HCT116 (cell line): ENCODE measurements around the gene KISS1R. TPM values are rescaled to one million over a fixed set of nuclear protein-coding genes. Genes with fewer than 3 reads are reported as not detected.

Source experiments
- ATAC-seq: fragments of 200-7000 bp; cut with Tn5 transposase; 2 replicates; pipeline ENCODE4 v1.9.1; 2020; ENCODE audit warnings: mild to moderate bottlenecking, moderate library complexity
- BruUV-seq: library from RNA; stranded (reverse); fragments of 400-500 nt; replicated peaks from 2 replicates; lab custom pipeline; 2021; lab: Mats Ljungman, UMichigan
- CTCF ChIA-PET: fragments of 300-600 bp; sonication (Branson Sonifier 250); formaldehyde crosslinking; loops from one replicate; lab custom pipeline; 2021; ENCODE audit warnings: antibody characterized with exemption; lab: Charles Lee
- POLR2A ChIA-PET: fragments of 300-600, 350-600 bp; sonication (Branson Sonifier 250); formaldehyde crosslinking; loops from one replicate; lab custom pipeline; 2021; ENCODE audit warnings: antibody characterized with exemption; lab: Charles Lee
- RAD21 ChIA-PET, 2 experiments: fragments of 300-600 bp; sonication (Branson Sonifier 250); formaldehyde crosslinking; loops; one replicate each; lab custom pipeline; 2023; ENCODE audit warnings: low total read pairs in 2 of 2; ENCODE audit not compliant: uncharacterized antibody in 2 of 2, unreplicated experiment in 2 of 2, low non-redundant PET in 1 of 2; lab: Charles Lee
- DNase-seq: peaks from one replicate; pipeline ENCODE4 v3.0.0-alpha.2; 2010; ENCODE audit warnings: low read depth, low spot score
- H2AFZ ChIP-seq: fragments of 200-600 bp; shearing (Covaris generic), sonication (generic); 2 replicates; pipeline ENCODE4 v1.6.1; 2017; ENCODE audit warnings: low read depth, mixed run types, mixed read lengths, antibody characterized with exemption, low read length; ENCODE audit not compliant: poor library complexity, severe bottlenecking
- H3K27ac ChIP-seq: 2 replicates; pipeline ENCODE4 v1.5.1; 2012; ENCODE audit warnings: low read depth, low read length
- H3K27me3 ChIP-seq: fragments of 200-600 bp; sonication (generic); 2 replicates; pipeline ENCODE4 v1.6.1; 2016; ENCODE audit warnings: mixed run types, low read length, mixed read lengths; ENCODE audit not compliant: insufficient read depth
- H3K36me3 ChIP-seq, 2 experiments: fragments of 200-500 bp in 1 of 2; fragments of 200-600 bp in 1 of 2; sonication (Bioruptor generic) in 1 of 2; sonication (generic) in 1 of 2; 2 replicates each; pipeline versions ENCODE4 v1.5.1 to v1.6.1; 2014 to 2016; ENCODE audit warnings: low read length in 2 of 2, inconsistent platforms in 1 of 2, mixed read lengths in 1 of 2, mixed run types in 1 of 2; ENCODE audit not compliant: insufficient read depth in 2 of 2, control insufficient read depth in 1 of 2
- H3K4me1 ChIP-seq, 2 experiments: fragments of 200-600 bp in 1 of 2; sonication (generic) in 1 of 2; 2 replicates each; pipeline versions ENCODE4 v1.5.1 to v1.6.1; 2012 to 2017; ENCODE audit warnings: low read length in 2 of 2, inconsistent platforms in 1 of 2, mild to moderate bottlenecking in 1 of 2, mixed read lengths in 1 of 2, mixed run types in 1 of 2, moderate library complexity in 1 of 2; ENCODE audit not compliant: insufficient read depth in 2 of 2, control insufficient read depth in 1 of 2
- H3K4me2 ChIP-seq: fragments of 200-600 bp; sonication (generic); 2 replicates; pipeline ENCODE4 v1.6.1; 2017; ENCODE audit warnings: mixed run types, low read length, mixed read lengths
- H3K4me3 ChIP-seq, 2 experiments: fragments of 200-600 bp in 1 of 2; sonication (generic) in 1 of 2; replicated peaks in 1 of 2; 2 replicates each; pipeline ENCODE4 v1.5.1; 2011 to 2016; ENCODE audit warnings: low read length in 2 of 2, control low read depth in 1 of 2, low read depth in 1 of 2, mild to moderate bottlenecking in 1 of 2, mixed read lengths in 1 of 2, mixed run types in 1 of 2
- H3K79me2 ChIP-seq: fragments of 200-600 bp; sonication (generic); 2 replicates; pipeline ENCODE4 v1.6.1; 2017; ENCODE audit warnings: mild to moderate bottlenecking, mixed run types, low read length, moderate library complexity, mixed read lengths; ENCODE audit not compliant: insufficient read depth
- H3K9ac ChIP-seq: fragments of 200-600 bp; sonication (generic); 2 replicates; pipeline ENCODE4 v1.6.1; 2016; ENCODE audit warnings: low read length, mixed read lengths
- H3K9me2 ChIP-seq: fragments of 200-600 bp; sonication (generic), shearing (Covaris generic); 2 replicates; pipeline ENCODE4 v1.6.1; 2017; ENCODE audit warnings: mixed run types, mild to moderate bottlenecking, moderate library complexity; ENCODE audit not compliant: insufficient read depth
- H3K9me3 ChIP-seq, 2 experiments: fragments of 200-500 bp in 1 of 2; fragments of 200-600 bp in 1 of 2; sonication (Bioruptor generic) in 1 of 2; sonication (generic) in 1 of 2; 2 replicates each; pipeline ENCODE4 v1.6.1; 2014 to 2017; ENCODE audit warnings: low read length in 2 of 2, mixed read lengths in 2 of 2, inconsistent platforms in 1 of 2, low read depth in 1 of 2, mild to moderate bottlenecking in 1 of 2, mixed run types in 1 of 2, moderate library complexity in 1 of 2; ENCODE audit not compliant: control insufficient read depth in 1 of 2, insufficient read depth in 1 of 2
- H4K20me1 ChIP-seq: fragments of 200-600 bp; sonication (generic), shearing (Covaris generic); 2 replicates; pipeline ENCODE4 v1.6.1; 2017; ENCODE audit warnings: mixed run types, mild to moderate bottlenecking, moderate library complexity; ENCODE audit not compliant: insufficient read depth
- ATF3 ChIP-seq: IDR thresholded peaks from 2 replicates; pipeline ENCODE4 v1.6.1; 2012
- CEBPB ChIP-seq: IDR thresholded peaks from 2 replicates; pipeline ENCODE4 v1.6.1; 2012; ENCODE audit warnings: low read depth
- ELF1 ChIP-seq: IDR thresholded peaks from 2 replicates; pipeline ENCODE4 v1.6.1; 2012; ENCODE audit warnings: low read depth, borderline replicate concordance
- FOSL1 ChIP-seq: IDR thresholded peaks from 2 replicates; pipeline ENCODE4 v1.6.1; 2012; ENCODE audit warnings: low read depth
- POLR2A ChIP-seq: IDR thresholded peaks from 2 replicates; pipeline ENCODE4 v1.7.0; 2011; ENCODE audit warnings: borderline replicate concordance; ENCODE audit not compliant: insufficient read depth, insufficient read length; ENCODE audit errors: extremely low read depth
- POLR2AphosphoS5 ChIP-seq: IDR thresholded peaks from 2 replicates; pipeline ENCODE4 v1.6.1; 2011; ENCODE audit warnings: mild to moderate bottlenecking, low read depth, low read length, moderate library complexity
- RAD21 ChIP-seq: IDR thresholded peaks from 2 replicates; pipeline ENCODE4 v1.6.1; 2012; ENCODE audit warnings: low read depth, mild to moderate bottlenecking
- SP1 ChIP-seq: IDR thresholded peaks from 2 replicates; pipeline ENCODE4 v1.6.1; 2012; ENCODE audit warnings: low read depth
- YY1 ChIP-seq: IDR thresholded peaks from 2 replicates; pipeline ENCODE4 v1.6.1; 2011; ENCODE audit warnings: low read length, low read depth, moderate library complexity, mild to moderate bottlenecking; ENCODE audit not compliant: insufficient replicate concordance; ENCODE audit errors: extremely low read depth
- ZFX ChIP-seq: fragments of 450-650 bp; IDR thresholded peaks from 2 replicates; pipeline ENCODE4 v1.6.1; 2017
- intact Hi-C: fragments of 100-400 bp; cut with micrococcal nuclease; formaldehyde crosslinking; loops from 2 replicates; pipeline ENCODE4 v1.10.0; 2022
- total RNA-seq: library from RNA; stranded (reverse); gene quantifications from one replicate; pipeline ENCODE4 v1.2.1, GENCODE V29; 2021; ENCODE audit not compliant: unreplicated experiment
- TF ChIP-seq, protein P1 (sequence below), 3 experiments: fragments of 200-600 bp in 1 of 3; sonication (generic) in 1 of 3; IDR thresholded peaks in 2 of 3; conservative IDR thresholded peaks in 1 of 3; 2 replicates each; pipeline ENCODE4 v1.5.1; 2012 to 2017; ENCODE audit warnings: low read depth in 2 of 3, low read length in 2 of 3, antibody characterized with exemption in 1 of 3, borderline replicate concordance in 1 of 3, control low read depth in 1 of 3, mild to moderate bottlenecking in 1 of 3, mixed read lengths in 1 of 3, mixed run types in 1 of 3, moderate library complexity in 1 of 3; ENCODE audit not compliant: insufficient read depth in 1 of 3

The KISS1R gene
- total RNA-seq, 1 experiment from 2014 or later, result 5.9 TPM

DNA sequence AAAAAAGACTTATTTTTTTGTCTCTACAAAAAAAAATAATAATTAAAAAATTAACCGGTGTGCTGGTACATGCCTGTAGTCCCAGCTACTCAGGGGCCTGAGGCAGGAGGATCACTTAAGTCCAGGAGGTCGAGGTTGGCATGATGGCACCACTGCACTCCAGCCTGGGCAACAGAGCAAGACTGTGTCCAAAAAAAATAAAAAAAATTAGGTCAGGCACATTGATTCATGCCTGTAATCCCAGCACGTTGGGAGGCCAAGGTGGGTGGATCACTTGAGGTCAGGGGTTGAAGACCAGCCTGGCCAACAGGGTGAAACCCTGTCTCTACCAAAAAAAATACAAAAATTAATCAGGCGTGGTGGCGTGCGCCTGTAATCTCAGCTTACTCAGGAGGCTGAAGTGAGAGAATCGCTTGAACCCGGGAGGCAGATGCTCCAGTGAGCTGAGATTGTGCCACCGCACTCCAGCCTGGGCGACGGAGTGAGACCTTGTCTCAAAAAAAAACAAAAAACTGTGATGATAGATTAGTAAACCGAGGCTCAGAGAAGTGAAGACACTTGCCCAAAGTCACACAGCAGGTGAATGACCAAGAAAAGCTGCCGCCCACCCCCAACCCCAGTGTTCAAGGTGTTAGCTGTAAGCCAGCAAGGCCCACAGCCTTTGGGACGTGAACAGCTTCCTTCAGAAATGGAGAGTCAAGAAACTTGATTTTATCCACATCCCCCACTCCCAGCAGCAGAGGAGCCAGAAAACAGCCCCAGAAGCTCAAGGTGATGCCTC lies 14.5 kb upstream of the KISS1R start:
- Histone ChIP-seq H3K4me2 (no peak overlapping the region), H3K4me1 (peaks cover 6 to 16% of the 10 kb centered on the region in 2 experiments; a peak in 3 of 4 replicates), H3K36me3 (peaks cover 5 to 6% of the 10 kb centered on the region in 2 experiments; a peak in 3 of 4 replicates), H3K9ac (no peak overlapping the region), H3K79me2 (peaks cover 38% of the 10 kb centered on the region), H3K27me3 (no peaks in the 10 kb centered on the region), H3K9me3 (no peaks in the 10 kb centered on the region), H2AFZ (no peak overlapping the region), H3K27ac (no peak overlapping the region), H3K9me2 (no peaks in the 10 kb centered on the region), H4K20me1 (no peaks in the 10 kb centered on the region), H3K4me3 (no peak overlapping the region)
- TF ChIP-seq, protein P1, sequence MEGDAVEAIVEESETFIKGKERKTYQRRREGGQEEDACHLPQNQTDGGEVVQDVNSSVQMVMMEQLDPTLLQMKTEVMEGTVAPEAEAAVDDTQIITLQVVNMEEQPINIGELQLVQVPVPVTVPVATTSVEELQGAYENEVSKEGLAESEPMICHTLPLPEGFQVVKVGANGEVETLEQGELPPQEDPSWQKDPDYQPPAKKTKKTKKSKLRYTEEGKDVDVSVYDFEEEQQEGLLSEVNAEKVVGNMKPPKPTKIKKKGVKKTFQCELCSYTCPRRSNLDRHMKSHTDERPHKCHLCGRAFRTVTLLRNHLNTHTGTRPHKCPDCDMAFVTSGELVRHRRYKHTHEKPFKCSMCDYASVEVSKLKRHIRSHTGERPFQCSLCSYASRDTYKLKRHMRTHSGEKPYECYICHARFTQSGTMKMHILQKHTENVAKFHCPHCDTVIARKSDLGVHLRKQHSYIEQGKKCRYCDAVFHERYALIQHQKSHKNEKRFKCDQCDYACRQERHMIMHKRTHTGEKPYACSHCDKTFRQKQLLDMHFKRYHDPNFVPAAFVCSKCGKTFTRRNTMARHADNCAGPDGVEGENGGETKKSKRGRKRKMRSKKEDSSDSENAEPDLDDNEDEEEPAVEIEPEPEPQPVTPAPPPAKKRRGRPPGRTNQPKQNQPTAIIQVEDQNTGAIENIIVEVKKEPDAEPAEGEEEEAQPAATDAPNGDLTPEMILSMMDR (IDR thresholded peaks at IDR 0.05 in 2 of 3, conservative IDR thresholded peaks at IDR 0.05 in 1 of 3; ENCODE audit: borderline replicate concordance in 1 of 3, insufficient read depth in 1 of 3, low read depth in 2 of 3, low read length in 2 of 3), result no peak
- TF ChIP-seq FOSL1 (no peak), SP1 (no peak), RAD21 (no peak), YY1 (no peak)
- no peak for DNase-seq
- BruUV-seq, result no TSS peak
- no peak for ATAC-seq
- ChIA-PET RAD21 (no interaction called here), POLR2A (no interaction called here), CTCF (no interaction called here)
- intact Hi-C loops, result no loop called here

GRCh38 chr19:903266-903797 lies 13.8 kb upstream of the KISS1R start:
- Histone ChIP-seq H3K9me3 (no peaks in the 10 kb centered on the region), H3K4me1 (peaks cover 6 to 20% of the 10 kb centered on the region in 2 experiments; a peak in 3 of 4 replicates), H3K27ac (no peak overlapping the region; the same call in 1 of the 2 replicates), H3K4me3 (no peak overlapping the region), H3K9ac (no peak overlapping the region), H3K36me3 (peaks cover 5 to 6% of the 10 kb centered on the region in 2 experiments; a peak in 3 of 4 replicates), H3K9me2 (no peaks in the 10 kb centered on the region), H3K27me3 (no peaks in the 10 kb centered on the region), H4K20me1 (no peaks in the 10 kb centered on the region), H3K79me2 (peaks cover 45% of the 10 kb centered on the region), H2AFZ (no peak overlapping the region), H3K4me2 (no peak overlapping the region)
- no TSS peak for BruUV-seq
- no peak for DNase-seq
- ChIA-PET POLR2A (no interaction called here), RAD21 (no interaction called here), CTCF (interaction anchor here (1.3 kb wide), 1 partner anchor 393 kb away, joined by 3 read pairs; no protein-coding TSS in a partner anchor)
- intact Hi-C loops, result no loop called here
- no peak for ATAC-seq
- TF ChIP-seq CEBPB (no peak), POLR2A (no peak), ATF3 (no peak), POLR2AphosphoS5 (no peak), ELF1 (no peak), YY1 (no peak), ZFX (no peak)
- TF ChIP-seq, protein P1 (IDR thresholded peaks at IDR 0.05 in 2 of 3, conservative IDR thresholded peaks at IDR 0.05 in 1 of 3; ENCODE audit: borderline replicate concordance in 1 of 3, insufficient read depth in 1 of 3, low read depth in 2 of 3, low read length in 2 of 3), result no peak
